ENCODE results near the gene GPR22.

DNA sequence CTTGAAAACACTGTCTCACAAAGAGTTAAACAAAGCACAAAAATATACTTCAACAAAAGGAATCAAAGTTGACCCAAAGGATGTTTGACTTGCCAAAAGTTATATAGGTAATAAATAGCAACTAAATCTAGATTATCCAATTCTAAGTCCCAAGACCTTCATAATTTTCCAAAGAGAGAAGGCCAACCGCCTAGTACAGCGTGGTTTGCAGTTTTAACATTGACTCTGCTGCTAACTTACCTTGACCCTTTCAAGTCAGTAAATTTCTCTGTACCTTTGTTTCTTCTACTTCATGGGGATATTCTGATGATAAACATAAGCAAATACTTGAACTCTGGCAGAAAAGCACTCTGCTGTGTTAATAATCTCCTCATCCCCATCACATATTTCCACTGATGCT, 1.9 kb upstream of the GPR22 start:
- no peak for TF ChIP-seq CTCF (IDR thresholded peaks at IDR 0.05)
- TF ChIP-seq POLR2A (IDR thresholded peaks at IDR 0.05): no peak
